EH (cell line): ENCODE data around the gene PRSS36.
"Not testable (repeated sequence)": the region's sequence is repeated elsewhere in the genome, so short reads cannot be mapped to it uniquely, and the experiment has no call there.

Experiments used
- DNase-seq: peaks from one replicate; pipeline ENCODE4 v3.0.0-alpha.2; 2015; ENCODE audit warnings: low read depth

Gene PRSS36

DNA sequence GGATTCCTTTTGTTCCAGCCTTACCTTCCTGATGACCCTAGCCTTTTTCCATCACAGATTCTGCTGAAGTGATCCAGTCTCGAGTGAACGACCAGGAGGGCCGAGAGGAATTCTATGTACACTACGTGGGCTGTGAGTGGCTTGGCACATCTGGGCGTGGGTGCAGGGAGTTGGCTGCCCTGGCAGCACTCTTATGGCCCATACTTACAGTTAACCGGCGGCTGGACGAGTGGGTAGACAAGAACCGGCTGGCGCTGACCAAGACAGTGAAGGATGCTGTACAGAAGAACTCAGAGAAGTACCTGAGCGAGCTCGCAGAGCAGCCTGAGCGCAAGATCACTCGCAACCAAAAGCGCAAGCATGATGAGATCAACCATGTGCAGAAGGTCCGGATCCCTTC is 29.7 kb downstream of the PRSS36 start:
- DNase-seq = no peak

DNA sequence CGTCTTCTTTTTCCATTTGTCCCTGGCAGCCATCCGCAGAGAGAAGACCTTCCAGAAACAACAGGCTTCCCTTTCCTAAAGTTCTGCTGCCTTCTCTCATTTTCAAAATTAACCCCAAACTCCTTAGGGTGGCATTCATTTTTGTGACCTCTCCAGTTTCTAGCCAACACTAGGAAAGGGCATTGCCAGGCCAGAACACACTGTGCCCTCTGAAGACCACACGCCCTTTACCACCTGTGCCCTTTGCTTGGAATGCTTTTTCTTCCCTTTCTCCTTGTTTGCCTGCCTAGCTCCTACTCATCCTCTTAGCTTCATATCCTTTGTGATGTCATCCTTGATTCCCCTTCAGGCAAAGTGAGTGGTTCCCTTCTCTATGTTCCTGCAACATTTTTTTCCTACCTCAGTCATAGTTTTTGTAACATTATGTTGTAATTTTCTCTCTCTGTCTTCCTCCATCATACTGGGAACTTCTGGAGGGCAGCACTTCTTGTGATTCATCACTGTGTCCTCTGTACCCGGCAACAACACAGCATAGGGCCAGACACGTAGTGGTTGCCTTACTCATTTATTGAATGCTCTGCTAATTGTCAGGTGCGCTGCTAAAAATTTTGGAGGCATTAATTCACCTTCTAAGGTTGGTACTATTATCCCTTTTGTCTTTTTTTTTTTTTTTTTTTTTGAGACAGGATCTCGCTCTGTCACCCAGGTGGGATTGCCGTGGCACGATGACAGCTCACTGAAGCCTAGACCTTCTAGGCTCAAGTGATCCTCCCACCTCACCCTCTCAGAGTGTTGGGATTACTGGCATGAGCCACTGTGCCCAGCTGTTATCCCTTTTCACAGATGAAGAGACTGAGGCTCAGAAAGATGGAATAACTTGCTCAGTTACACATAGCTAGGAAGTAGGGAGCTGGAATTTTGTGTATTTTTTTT is 31.4 kb downstream of the PRSS36 start:
- DNase-seq = peak; percentile 90

DNA sequence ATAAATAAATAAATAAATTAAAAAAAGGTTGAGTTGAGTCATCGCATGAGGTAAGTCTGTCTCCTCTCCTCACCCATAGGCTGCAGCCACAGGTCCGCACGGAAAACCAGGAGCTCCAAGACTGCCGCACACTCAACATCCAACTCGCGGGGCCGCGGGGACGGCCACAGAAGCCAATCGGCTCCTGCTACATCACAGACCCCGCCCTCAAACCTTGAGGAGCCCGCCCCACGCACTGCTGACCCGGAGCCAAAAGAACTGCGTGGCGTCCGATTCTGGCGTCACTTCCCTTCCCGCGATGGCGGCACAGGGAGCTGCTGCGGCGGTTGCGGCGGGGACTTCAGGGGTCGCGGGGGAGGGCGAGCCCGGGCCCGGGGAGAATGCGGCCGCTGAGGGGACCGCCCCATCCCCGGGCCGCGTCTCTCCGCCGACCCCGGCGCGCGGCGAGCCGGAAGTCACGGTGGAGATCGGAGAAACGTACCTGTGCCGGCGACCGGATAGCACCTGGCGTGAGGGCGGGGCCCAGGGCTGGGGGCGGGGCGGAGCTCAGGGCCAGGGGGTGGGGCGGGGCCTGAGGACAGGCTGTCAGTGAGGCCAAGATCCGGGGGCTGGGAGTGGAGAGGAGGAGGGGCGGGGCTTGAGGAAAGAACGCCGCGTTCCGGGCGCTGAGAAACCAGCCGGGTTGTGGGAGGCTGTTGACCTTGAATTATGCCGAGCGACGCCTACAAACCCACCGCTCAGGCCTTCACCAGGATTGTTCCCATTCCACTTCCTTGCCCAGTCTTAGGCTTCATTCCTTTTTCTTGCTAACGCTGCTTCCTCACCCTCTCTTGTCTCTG is 32.3 kb downstream of the PRSS36 start, which contains the start of gene KAT8:
TSS of gene KAT8 (plus strand) at position 281 of the 839 bp plus-strand sequence. CDS start at position 299, 18 bp downstream.
- DNase-seq = peak; percentile 98

DNA sequence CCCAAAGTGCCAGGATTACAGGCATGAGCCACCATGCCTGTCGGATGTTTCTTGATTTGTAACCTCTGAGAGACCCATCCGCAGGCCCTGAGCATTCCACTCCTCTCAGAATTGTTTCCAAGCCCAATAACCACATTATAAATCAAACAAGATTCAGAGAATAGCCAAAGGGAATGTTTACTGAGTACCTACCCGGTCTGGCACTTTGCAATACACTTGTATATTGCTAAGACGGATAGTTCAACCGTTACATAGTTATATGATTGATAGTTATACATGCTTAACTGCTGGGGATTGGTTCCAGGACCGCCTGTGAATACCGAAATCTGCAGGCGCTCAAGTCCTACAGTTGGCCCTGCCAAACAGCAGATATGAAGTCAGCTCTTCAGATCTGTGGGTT is 35.4 kb downstream of the PRSS36 start:
- no peak for DNase-seq

DNA sequence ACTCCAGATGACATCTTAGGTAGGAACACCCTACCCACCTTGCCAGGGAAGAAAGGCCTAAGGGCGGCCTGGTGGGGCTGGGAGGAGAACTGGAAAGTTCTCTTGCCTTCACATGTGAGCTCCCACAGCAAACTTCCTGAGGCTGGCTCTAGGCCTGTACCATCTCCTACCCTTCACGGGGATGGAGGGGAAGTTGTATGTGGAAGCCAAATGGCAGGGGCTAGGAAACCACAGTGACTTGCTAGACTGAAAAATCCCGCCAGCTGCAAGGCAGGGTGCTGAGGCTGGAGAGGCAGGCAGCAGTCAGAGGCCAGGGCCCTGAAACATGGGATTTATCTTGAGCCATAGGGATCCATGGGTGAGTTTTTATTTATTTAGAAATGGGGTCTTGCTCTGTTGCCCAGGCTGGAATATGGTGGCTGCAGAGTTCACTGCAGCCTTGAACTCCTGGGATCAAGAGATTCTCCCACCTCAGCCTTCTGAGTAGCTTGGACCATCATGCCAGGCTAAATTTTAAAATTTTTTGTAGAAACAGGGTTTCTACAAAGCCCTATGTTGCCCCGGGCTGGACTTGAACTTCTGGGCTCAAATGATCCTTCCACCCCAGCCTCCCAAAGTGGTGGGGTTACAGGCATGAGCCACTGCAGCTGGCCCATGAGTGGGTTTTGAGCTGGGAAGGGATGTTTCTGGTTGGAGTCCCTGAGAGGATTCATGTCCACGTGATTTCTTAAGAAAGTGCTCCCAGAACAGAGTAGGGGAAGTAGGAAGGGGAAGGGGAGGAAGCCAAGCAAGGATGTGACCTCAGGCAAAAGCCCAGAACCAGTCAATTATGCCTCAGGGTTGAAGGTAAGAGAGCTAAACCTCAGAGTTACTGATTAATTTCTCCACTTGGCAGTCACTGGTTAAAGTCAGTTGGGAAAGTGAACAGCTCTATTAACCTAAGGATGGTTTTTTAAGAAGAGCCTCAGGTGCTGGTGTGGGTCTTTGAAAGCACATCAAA is 36.4 kb downstream of the PRSS36 start:
- no peak for DNase-seq

DNA sequence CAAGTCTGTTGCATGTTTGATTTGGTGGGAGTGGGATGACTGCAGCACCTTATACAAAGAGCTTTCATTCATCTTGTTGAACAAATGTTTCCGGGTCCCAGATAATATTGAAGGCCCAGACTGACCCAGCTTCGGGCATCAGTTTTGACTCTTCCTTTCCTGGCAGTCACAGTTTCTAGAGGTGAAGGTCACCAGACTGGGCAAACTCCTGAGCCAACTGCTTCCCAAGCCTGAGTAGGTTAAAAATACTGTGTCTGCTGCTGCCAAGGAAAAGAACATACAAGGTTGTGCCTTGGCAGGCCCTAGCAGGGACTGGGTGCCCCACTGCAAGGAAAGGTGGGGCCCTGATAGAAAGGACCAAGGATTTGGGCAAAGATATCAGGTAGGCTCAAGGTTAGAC is 37.2 kb downstream of the PRSS36 start:
- no peak for DNase-seq

DNA sequence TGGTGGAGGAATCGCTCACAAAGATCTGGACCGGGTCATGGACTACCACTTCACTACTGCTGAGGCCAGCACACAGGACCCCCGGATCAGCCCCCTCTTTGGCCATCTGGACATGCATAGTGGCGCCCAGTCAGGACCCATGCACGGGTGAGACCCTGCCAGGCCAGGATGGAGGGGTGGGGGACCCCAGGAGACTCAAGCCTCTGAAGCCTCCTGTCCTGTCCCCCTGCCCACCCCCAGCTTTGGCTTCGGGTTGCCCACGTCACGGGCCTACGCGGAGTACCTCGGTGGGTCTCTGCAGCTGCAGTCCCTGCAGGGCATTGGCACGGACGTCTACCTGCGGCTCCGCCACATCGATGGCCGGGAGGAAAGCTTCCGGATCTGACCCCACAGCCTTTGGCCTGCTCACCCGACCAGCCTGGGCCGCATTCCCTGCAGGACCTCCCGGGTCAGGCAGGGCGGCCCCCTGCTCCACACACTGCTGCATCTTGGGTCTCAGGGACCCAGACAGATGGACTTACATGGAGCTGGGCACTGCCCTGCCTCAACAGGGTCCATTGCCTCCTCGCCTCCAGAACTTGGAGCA is 37.9 kb downstream of the PRSS36 start:
- DNase-seq = no peak

DNA sequence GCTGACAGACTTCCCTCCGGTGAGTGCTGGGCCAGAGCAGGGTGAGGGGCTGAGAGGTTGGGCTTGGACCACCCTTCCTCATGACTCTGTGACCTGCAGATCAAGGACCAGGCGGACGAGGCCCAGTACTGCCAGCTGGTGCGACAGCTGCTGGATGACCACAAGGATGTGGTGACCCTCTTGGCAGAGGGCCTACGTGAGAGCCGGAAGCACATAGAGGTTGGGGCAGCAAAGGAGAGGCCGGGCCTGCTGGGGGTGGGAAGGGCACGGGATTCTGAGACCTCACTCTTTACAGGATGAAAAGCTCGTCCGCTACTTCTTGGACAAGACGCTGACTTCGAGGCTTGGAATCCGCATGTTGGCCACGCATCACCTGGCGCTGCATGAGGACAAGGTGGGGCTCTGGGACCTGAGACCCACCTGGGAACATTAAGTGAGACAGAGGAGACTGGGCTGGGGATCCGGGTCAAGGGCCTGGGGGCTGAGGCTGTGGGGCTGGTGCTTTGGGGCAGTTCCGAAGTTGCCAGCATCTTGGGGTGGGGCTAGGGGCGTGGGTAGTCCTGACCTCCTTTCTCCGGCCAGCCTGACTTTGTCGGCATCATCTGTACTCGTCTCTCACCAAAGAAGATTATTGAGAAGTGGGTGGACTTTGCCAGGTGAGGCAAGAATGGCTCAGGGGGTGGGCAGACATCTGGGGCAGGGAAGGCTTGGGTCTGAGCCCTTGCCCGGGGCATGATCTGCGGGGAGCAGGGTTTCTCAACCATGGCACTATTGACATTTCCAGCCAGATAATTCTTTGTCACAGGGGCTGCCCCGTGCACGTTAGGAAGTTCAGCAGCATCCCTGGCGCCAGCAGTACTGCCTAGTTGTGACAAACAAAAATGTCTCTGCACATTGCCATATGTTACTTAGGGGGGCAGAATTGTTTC is 39.5 kb downstream of the PRSS36 start:
- DNase-seq = no peak

DNA sequence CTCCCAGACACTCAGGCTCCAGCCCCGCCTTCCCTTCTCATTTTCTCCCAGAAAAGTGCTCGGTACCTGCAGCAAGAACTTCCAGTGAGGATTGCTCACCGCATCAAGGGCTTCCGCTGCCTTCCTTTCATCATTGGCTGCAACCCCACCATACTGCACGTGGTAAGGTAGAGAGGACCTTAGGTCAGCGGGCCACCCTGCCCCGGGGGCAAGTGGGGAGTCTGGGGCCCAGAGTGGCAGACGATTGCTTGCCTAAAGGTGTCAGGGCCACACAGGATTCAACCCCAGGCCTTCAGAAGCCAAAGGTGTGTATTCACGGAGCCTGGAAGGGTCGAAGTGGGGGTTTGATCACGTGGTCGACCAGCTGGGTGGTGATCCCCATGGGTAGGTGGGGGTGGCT is 40.2 kb downstream of the PRSS36 start:
- no peak for DNase-seq

DNA sequence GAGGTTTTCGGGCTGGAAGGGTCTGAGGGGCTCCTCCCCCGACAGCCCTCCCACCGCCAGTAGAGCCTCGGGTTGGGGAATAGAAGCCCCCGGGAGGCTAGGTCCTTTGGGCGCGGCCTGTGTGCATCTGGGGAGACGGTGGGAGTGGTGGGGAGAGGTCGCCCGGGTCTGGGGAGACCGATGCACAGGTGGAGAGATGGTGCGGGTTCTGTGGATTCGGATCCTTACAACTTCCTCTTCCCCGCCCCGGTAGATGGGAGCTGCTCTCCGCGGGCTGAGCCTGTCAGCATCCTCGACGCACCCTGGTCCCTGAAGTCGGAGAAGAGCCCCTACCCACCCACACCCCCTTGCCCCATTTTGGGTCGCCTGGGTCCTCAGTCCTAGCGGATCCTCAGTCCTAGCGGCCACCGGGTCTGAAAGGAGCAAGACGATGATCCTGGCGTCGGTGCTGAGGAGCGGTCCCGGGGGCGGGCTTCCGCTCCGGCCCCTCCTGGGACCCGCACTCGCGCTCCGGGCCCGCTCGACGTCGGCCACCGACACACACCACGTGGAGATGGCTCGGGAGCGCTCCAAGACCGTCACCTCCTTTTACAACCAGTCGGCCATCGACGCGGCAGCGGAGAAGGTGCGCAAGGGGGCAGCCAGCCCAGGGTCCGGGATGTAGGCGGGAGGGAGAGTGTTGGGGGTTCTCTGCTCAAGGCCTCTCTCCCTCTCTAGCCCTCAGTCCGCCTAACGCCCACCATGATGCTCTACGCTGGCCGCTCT is 40.9 kb downstream of the PRSS36 start:
- DNase-seq = no peak

DNA sequence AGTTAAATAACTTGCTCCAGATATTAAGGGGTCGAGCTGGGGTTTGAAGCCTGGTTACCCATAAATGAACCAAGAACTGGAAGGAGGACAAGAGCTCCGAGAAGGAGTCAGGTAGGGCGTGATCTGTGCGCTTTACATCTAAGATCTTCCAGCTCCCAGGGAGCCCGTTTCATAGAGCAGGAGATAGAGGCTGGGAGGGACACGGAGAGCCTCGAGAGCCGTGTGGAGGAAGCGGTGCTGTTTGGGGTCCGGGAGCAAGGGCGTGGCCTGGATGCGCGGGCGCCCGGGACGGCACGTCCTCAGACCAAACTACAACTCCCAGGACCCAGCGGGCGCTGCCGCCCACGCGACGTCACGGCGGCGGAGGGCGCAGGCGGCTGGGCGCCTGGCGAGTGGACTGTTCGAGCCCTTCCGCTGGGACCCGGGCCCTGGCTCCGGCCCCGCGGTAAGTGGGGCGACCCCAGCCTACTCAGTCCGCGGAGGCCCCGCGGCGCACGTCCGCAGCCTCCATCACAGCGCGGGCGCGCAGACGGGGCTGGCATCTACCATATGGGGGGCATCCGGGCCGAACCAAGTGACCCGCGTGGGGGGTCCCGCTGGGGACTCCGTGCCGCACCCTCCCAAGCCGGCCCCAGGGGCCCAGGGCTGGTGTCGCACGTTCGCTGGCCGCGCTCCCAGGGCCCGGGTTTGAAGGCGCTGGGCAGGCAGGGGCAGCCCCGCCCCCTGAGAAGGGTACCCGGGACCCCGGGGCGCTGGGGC is 41.7 kb downstream of the PRSS36 start, which contains the start of gene BCKDK:
TSS of gene BCKDK (plus strand) at position 352 of the 759 bp plus-strand sequence. CDS start 838 bp downstream, outside the sequence.
- DNase-seq = peak; percentile 79

DNA sequence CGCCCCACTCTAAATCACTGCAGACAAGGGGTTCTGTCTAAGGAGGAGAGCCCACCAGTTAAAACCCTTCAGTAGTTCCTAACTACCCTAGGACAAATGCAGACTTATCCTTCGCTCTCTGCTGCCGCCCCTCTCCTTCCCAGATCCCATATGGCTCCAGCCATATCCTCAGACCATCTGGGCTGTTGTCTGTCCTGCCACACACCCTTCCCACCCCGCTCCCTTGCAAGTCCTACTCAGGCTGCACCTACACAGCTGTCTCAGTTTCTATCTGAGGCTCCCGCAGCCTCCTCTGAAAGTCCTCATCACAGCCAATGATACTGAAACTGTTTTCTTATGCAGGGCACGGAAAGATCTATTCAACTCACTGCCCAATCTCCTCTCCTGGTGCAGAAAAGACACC is 42.4 kb downstream of the PRSS36 start:
- no peak for DNase-seq

DNA sequence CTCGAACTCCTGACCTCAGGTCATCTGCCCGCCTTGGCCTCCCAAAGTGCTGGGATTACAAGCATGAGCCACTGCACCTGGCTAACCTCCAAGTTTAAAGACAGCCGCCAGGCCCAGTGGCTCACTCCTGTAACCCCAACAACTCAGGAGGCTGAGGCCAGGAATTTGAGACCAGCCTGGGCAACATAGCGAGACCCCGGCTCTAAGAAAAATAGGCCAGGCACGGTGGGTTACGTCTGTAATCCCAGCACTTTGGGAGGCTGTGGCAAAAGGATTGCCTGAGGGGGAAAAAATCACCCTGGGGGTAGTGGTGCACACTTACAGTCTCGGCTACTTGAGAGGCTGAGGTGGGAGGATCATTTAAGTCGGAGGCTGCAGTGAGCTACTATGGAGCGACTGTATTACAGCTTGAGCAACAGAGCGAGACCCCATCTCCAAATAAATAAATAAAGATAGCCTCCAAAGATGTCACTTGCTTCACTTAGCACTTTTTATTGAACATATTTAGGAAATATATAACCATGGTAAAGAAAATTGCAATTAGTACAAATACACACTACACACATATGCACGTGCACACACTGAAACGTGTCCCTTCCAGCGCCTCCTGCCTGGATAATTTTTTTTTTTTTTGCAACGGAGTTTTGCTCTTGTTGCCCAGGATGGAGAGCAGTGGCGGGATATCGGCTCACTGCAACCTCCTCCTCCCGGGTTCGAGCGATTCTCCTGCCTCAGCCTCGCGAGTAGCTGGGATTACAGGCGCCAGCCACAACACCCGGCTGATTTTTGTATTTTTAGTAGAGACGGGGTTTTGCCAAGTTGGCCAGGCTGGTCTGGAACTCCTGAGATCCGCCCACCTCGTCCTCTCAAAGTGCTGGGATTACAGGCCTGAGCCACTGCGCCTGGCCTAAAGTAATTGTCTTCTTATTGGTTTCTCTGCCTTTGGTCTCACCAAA is 43.1 kb downstream of the PRSS36 start:
- DNase-seq = no peak

DNA sequence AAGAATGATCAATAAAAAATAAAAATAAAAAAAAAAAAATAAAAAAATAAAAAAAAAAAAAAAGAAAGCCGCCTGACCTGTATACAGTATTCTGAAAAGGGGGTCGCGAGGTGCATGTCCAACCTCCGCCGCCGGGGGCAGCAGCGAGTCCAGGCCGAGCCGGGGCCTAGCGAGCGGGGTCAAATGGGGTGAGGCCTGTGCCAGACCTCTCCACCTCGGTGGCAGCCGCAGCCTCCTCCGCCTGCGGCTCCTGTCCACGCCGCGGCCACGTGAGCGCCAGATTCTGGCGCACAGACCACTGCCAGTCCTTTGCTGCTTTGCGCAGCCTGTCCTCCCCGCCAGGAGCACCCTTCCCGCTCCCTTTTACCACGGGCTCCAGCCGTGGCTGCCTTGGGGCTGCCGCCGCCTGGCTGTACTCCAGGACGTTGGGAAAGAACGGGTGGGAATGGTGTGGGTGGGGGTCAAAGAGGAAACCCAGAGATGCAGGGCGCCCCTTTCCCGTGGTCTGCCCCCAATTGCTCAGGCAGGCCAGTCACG is 44.1 kb downstream of the PRSS36 start:
- DNase-seq = peak; percentile 73

DNA sequence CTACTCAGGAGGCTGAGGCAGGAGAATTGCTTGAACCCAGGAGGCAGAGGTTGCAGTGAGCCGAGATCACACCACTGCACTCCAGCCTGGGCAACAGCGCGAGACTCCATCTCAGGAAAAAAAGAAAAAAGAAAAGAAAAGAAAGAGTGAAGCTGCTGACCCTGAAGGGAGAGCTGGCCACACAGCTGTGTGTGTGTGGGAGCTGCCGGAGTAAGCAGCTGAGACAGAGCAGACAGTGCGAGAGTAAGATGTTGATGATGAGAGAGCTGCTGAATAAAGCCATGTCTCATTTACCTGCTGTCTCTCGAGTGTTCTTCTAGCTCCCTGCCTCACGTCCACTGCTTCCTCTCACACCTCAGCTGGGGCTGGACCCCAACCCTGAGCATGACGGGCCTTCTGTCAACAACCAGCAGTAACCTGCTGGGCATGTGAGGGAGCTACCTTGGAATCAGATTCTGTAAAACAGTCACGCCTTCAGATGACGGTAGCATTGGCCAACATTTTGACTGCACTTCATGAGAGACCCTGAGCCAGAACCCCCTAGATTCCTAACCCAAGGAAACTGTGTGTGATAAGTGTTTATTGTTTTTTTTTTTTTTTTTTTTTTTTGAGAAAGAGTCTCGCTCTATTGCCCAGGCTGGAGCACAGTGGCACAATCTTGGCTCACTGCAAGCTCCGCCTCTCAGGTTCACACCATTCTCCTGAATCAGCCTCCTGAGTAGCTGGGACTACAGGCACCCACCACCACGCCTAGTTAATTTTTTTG is 48.8 kb downstream of the PRSS36 start:
- not testable (repeated sequence) for DNase-seq
